HL-60/S4 treated with retinoic acid at 250 ng/mL for 4 days and 3 days (cell line): Measurements from ENCODE around the gene PMAIP1.
"Not testable (repeated sequence)": the region's sequence is repeated elsewhere in the genome, so short reads cannot be mapped to it uniquely, and the experiment has no call there.

Experiments used
- in situ Hi-C: fragments of 300-500 bp; cut with MboI; formaldehyde crosslinking; loops from 2 replicates; pipeline ENCODE4 v1.7.0; 2022; ENCODE audit warnings: low sequenced_read_pairs

The PMAIP1 gene

DNA sequence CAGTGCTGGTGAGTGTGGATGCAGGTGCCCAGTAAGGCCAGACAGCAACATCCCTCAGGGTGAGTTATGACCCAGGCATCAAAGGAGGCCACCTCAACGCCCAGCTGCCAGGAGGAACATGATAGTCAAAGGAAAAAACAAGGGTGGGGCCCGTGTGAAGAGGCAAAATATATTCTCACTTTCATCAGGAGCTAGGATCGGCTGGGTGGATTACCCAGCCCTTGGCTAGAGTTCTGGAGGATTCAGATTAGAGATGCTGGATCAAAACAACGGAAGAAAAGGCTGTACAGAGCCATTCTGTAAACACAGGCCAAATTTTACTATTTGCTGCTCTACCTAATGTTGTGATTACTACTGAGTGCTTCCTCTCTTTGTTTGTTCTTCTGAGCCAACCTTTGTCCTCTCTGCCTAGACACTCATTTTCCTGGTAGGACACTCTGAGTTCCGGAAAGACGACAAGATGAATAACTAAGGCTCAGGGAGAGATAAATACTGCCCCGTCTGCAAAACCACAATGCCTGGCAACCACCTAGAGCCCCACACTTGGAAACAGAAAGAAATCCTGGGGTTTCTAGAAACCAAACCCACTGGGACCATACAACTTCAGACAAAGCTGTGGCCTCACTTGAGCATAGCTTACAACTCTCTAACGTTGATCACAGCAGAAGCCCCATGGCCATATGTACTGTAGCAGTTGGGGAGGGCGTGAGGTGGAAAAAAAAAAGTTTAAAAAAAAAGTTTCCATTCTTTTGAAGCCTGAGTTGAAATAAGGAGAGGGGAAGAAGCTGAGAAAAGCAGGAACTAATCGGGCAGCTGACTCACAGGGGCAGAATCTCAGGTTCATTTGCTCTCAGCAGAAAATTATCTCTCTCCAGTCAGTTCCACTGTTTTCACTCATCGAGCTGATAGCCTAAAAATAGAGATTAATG lies 17.8 kb upstream of the PMAIP1 start:
- in situ Hi-C loops = no loop called here

DNA sequence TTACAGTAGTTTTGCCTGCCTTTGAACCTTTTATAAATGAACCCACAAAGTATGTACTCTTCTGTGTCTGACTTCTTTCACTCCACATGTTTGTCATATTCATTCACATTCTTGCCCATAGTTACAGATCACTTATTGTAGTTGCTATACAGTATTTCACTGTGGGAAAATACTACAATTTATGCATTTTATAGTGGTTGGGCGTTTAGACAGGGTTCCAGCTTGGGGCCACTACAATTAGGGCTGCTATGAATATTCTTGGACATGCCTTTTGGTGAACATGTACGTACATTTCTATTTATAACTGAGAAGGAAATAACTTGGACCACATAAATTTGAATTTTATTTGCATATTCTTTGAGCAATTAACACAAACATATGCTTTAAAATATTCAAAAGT lies 15.4 kb upstream of the PMAIP1 start:
- in situ Hi-C loops = no loop called here

DNA sequence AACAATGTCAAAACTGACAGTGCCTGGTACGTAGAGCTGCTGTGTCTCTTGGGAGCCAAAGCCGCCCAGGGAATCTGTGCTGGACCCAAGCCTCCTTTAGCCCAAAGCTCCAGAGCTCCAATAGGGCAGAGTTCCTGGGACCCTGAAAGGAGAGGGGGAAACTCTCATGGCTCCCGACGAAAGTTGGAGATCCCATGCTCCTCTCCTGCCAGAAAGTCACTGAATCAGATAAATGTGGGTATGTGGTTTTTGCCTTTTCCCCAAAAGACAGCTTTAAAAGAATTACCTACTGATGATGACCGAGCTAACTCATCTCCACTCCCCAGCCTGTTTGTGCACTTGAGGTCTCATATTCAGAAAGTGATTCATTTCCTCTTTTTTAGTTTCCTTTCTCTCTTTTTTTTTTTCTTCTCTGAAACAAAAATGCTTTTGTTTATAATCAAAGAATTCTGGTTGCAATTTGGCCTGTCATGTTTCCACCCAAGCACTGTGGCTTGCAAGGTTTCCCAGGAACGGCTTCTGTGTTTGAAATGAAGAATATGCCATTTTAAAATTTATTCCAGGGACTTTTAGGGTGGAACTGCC lies 14.1 kb upstream of the PMAIP1 start:
- in situ Hi-C loops = no loop called here

DNA sequence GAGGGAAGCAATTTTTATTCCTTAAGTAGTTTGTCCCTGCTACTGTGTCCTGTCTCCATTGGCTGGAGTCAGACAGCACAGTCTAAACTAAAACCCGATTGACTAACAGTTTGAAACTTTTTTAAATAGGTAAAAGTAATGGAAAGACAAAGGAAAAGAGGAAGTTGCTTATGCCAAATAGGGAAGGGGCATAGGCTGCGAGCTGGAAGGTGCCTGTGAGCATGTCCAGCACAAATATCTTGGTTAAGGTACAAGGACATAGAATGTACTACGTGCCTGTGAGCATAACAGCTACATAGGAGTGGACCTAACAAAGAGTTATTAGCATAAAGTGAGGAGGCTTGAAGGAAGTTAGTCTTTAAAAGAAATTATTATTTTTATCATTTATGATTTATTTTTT lies 13.4 kb upstream of the PMAIP1 start:
- in situ Hi-C loops = not testable (repeated sequence)

DNA sequence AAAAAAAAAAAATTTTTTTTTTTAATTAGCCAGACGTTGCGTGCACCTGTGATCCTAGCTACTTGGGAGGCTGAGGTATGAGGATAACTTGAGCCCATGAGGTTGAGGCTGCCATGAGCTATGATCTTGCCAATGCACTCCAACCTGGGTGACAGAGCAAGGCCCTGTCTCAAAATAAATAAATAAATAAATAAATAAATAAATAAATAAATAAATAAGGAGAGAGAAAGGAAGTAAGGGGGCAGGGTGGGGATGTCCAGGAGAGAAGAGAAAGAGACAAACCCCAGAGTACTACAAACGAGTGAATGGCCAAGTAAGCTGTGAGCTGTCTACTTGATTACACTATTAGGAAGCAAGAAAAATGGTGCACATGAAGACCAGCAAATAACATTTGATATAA lies 7.7 kb upstream of the PMAIP1 start:
- in situ Hi-C loops = no loop called here

DNA sequence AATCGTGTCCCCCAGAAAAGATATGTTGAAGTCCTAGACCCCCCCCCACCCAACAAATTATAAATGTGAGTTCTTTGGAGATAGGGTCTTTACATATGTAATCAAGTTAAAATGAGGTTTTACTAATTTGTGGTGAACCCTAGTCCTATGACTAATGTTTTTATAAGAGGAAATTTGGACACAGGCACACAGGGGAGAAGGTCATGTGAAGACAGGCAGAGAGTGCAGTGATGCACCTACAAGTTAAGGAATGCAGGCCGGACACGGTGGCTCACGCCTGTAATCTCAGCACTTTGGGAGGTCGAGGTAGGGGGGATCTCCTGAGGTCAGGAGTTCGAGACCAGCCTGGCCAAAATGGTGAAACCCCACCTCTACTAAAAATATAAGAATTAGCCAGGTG lies 5.8 kb upstream of the PMAIP1 start:
- in situ Hi-C loops = no loop called here

DNA sequence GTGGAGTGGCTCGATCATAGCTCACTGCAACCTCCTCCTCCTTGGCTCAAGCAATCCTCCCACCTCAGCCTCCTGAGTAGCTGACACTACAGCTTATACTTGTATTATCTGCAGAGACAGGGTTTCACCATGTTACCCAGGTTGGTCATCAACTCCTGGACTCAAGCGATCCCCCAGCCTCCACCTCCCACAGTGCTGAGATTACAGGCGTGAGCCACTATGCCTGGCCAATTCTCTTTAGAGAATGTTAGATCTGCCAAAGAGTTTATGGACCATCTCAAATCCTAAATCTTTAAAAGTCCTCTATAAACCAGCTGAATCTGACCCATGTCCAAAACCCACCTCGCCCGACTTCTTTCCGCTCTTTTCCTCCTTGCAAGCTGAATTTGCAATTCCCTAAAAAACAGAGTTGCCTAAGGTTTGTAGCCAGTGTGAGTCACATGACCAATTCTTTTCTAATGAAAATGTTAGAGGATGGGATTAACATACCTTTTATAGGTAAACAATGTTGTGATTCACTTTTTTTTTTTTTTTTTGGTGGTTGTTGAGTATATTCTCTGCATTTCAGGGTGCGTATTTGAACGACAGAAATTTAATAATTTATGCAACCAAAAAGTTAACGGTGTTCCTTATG lies 2.4 kb upstream of the PMAIP1 start:
- in situ Hi-C loops = no loop called here

DNA sequence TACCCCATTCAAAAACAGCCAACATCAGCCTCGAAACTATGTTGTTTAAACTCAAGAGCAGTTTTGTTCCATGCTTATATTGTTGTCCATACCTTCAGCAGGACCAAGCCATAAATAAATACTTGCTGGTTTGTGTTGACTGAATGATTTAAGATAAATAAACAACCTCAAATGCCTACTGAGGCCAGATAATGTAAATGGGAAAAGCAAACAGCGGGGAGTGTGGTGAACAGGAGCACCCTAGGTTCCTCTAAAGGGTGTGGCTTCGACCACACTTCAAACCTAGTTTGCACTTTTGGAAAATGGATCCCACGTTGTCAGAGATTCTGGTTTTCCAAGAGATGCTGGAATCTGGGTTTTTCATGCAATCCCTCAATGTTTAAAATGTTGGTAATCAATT lies 1.7 kb upstream of the PMAIP1 start:
- in situ Hi-C loops = no loop called here

DNA sequence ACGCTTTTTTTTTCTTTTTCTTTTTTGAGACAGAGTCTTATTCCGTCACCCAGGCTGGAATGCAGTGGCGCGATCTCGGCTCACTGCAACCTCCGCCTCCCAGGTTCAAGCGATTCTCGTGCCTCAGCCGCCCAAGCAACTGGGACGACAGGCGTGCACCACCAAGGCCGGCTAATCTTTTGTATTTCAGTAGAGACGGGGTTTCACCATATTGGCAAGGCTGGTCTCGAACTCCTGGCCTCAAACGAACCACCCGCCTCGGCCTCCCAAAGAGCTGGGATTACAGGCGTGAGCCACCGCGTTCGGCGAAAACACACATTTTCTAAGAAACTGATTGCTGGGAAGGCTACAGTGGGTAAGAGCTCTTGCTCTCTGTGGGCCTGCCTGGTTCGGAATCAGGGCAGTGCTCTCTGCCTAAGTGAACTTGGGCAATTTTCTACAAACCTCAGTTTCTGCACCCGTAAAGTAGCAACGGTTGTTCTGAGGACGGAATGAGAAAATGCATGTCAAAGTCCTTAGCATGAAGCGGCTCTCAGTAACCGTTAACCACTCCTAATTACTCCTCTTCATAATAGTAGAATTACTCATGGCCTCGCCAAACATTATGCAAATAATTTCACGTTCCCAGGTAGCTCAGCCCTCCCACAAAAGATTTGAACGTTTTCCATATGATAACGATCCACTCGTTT lies 1.0 kb upstream of the PMAIP1 start:
- in situ Hi-C loops = no loop called here

DNA sequence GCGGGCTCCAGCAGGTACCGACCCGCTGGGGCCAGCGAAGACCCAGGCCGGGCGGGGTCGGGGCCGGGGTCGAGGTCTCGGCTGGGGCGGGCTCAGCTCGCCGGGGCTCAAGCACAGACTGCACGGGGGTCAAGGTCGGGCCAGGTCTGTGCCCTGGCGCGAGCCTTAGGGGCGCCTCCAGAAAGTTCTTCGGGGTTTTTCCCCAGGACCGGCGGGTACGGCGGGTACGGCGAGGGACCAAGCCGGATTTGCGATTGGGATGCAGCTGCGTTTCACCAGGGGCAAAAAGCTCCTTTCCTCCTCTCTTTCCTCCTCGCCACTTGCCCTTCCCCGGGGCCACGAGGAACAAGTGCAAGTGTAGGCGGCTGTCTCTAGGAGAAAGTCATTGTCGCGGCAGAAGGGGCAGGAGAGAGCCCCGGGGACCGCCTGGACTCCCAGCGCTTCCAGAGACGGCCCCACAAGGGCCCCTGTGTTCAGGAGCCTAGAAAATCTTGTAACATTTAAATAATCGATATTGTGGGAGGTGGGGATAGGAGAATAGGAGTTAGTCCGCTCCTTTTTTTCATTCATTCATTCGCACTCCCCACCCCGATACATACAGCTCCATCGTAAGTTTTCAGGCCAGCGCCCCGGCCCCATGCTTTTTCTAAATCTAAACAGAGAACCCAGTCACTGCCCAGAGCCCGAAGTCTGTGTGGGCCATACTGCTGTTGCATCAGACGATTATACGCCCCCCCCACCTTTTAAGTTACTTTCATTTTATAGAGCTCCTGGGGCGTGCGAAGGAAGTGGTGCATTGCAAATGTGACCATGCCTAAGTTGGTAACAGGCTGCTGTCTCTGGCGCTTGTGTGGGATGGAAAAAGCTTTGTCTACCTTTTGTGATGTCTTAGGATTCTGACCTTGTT lies 679 bp downstream of the PMAIP1 start:
- in situ Hi-C loops = no loop called here

DNA sequence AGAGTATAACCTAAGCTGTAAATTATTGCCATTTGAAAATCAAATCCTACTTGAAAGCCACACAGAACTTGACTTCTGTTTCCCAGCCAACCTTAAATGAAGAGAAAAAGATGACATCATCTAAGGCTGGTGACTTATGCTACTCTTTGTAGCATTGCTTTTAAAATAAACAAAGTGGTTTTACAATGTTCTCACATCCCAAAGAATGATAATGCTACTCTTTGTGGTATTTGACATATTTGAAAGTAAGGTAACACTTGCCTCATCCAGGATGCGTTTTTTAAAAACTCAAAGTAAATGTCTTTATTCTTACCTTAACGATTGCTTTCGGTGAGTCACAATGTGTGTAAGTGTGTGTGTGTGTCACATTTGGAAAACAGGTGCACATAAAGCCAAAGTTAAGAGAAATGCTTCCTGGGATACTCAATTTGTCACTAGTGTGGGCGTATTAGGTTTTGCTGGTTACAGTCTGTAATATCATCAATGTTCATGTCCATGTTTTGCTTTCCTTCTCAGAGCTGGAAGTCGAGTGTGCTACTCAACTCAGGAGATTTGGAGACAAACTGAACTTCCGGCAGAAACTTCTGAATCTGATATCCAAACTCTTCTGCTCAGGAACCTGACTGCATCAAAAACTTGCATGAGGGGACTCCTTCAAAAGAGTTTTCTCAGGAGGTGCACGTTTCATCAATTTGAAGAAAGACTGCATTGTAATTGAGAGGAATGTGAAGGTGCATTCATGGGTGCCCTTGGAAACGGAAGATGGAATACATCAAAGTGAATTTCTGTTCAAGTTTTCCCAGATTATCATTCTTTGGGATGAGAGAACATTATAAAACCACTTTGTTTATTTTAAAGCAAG lies 2.6 kb downstream of the PMAIP1 start:
- in situ Hi-C loops = no loop called here

DNA sequence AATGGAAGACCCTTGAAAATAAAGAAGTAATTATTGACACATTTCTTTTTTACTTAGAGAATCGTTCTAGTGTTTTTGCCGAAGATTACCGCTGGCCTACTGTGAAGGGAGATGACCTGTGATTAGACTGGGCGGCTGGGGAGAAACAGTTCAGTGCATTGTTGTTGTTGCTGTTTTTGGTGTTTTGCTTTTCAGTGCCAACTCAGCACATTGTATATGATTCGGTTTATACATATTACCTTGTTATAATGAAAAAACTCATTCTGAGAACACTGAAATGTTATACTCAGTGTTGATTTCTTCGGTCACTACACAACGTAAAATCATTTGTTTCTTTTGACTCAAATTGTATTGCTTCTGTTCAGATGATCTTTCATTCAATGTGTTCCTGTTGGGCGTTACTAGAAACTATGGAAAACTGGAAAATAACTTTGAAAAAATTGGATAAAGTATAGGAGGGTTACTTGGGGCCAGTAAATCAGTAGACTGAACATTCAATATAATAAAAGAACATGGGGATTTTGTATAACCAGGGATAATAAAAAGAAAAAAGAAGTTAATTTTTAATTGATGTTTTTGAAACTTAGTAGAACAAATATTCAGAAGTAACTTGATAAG lies 3.3 kb downstream of the PMAIP1 start:
- in situ Hi-C loops = no loop called here

DNA sequence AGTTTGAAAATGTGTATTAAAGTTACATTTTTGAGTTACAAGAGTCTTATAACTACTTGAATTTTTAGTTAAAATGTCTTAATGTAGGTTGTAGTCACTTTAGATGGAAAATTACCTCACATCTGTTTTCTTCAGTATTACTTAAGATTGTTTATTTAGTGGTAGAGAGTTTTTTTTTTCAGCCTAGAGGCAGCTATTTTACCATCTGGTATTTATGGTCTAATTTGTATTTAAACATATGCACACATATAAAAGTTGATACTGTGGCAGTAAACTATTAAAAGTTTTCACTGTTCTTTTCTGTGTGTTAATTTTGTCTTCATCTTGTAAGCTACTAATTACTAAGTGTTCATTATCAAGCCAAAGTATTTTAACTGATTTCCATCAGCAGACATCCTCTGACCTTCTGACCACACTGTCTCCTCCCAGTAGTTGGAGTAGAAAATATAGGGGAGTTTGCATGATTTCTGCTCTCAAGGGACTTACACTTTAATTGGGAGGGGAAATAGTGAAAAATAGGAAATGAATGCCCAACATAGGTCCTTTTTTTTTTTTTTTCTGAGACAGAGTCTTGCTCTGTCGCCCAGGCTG lies 4.3 kb downstream of the PMAIP1 start:
- in situ Hi-C loops = no loop called here

DNA sequence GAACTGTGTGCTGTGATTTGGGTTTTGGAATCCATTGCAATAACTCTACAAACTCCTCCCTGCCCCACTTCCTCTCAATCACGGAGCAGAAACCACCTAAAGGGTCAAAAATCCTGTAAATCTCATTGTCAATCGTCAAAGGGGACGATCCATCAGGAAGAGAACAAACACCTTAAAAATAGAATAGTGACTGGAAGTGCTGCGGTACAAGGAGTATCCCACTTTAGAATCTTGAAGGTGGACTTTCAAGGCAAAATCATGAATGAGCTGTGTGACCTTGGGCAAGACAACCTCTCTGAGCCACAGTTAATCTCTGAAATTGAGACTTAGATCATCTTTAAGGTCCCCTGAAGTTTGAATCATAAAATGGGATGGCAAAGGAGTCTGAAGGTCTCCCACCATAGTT lies 5.9 kb downstream of the PMAIP1 start:
- in situ Hi-C loops = no loop called here

DNA sequence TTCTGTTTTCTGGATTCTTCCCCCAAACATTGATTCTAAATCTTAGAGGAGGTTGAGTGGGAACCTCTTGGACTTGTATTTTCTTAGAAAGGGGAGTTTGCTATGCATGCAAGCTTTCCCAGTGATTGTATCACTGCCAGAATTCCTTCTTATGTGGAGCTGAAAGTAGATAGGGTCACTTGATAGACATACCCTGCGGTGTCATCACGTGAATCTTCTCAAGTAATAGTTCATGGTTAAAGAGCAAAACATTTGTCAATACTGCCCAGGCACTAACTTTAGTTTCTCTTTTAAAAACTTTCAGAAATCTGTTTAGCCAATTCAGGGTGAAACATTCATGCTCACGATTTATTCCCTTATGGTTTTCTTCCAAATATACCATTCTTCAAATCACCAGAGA lies 6.4 kb downstream of the PMAIP1 start:
- in situ Hi-C loops = no loop called here

DNA sequence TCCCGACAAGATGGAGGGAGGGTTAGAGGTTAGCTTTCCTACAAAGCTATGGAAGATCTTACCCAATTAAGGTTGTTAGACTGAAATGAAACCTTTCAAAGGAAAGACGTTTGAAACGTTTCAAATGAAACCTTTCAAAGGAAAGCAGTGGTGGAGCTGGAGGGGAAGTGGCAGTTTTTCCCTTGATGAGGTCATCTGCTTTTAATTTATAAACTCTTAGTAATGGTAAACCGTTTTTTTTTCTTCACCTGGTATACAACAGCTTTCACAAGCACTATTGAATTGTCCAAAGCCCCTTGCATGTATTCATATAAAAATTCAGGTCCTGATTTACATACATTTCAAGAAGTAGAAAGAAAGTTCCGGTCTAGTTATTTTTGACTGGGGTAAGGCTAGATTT lies 7.4 kb downstream of the PMAIP1 start:
- in situ Hi-C loops = no loop called here

DNA sequence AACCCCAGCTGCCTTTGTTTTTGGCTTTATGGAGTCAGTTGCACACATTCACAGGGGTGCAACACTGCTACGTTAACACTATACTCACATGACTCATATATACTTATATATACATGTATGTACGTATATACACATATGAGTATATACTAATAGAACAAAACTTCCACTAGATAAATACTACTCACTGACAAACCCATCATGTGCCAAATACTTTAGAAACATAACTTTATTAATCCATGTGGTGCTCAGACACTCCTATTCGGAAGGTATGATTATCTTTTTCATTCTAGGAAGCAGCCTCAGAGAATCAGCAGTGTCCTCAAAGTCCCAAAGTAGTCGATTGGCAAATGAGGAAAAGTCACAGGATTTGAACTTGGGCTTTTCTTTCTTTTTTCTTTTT lies 7.9 kb downstream of the PMAIP1 start:
- in situ Hi-C loops = no loop called here

DNA sequence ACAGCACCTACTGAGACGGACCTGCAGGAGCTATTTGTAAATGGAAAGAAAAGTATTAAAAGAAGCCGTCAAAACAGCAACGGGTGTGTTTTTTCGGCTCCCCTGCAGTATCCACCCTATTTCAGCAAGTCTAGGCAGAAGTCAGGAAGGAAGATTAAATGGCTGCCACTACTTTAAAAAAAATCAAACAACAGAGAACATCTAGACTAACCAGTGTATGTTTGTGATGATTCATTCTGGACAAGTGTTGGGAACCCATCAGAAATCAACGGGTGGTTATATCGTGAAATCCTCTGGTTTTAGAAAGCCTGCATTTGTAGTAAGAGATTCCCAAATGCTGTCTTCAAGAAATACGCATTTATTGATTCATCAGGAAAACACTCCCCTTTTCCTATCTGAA lies 9.0 kb downstream of the PMAIP1 start:
- in situ Hi-C loops = no loop called here
